ENCODE results near the gene GXYLT2. TPM values are rescaled to one million over a fixed set of nuclear protein-coding genes. Genes with fewer than 3 reads are reported as not detected.

The GXYLT2 gene
- total and polyA plus RNA-seq, 2 of the 13 experiments (the other 11 are each of a cell fraction or from before 2014, with no cell fraction given) = 4.3 to 6.9 TPM

DNA sequence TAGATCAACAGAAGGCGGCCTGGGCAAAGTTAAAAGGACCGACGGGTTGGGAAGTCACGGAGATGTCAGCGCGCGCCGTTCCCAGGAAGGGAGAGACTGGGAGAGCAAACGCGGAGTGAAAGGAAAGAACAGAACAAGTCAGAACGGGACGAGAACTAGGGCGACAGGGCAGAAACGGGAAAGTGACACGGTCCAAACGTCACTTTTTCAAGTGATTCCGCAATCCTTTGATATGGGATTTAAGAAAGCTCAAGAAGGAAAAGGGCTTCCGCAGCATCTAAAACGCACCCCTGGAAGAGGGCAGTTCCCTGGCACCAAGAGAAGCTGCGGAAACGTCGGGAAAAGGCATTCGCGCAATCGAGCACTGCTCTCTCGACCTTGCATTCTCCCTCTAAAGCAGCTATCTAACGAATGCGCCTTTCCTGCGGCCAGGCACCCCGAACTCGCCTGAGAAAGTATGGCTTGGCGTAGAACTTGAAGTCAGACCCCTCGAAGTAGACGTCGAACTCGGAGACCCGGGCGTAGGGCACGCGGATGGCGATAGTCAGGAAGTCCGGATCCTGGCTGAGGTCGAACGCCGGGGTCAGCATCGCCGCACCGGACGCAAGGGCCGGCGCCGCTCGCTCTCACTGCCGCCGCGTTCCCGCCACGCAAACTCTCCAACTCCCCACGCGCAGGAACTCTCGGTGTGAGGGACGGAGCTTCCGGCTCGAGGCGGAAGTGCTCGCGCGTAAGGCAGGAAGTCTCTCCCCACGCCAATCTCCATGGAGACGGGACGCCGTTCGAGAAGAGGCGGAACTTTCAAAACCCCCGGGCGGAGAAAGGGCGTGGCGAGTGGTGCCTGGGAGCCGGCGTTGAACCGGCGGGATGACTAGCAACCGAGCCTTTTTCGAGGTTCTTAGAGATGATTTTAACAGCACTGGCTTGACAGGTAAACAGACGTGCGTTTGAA, 39.8 kb upstream of the GXYLT2 start, which contains the start of gene SHQ1 (continued):
- peak; percentile 71; the same call in 1 of the 2 replicates for TF ChIP-seq ZNF354B (CRISPR knock-in tag; IDR thresholded peaks at IDR 0.05)
- TF ChIP-seq GATAD2A (CRISPR knock-in tag; IDR thresholded peaks at IDR 0.05) = peak; percentile 59
- TF ChIP-seq ZNF674 (CRISPR knock-in tag; IDR thresholded peaks at IDR 0.05; ENCODE audit: low read depth) = no peak
- peak; percentile 97 for TF ChIP-seq ASH2L (IDR thresholded peaks at IDR 0.05; ENCODE audit: insufficient read length, low read depth, low read length)
- TF ChIP-seq TFDP1 (CRISPR knock-in tag; IDR thresholded peaks at IDR 0.05; ENCODE audit: borderline replicate concordance) = peak; percentile 98
- TF ChIP-seq FOXP1 (IDR thresholded peaks at IDR 0.05) = no peak
- TF ChIP-seq FOXP1 (CRISPR knock-in tag; IDR thresholded peaks at IDR 0.05) = no peak
- TF ChIP-seq ZNF326 (CRISPR knock-in tag; IDR thresholded peaks at IDR 0.05; ENCODE audit: borderline replicate concordance) = no peak
- TF ChIP-seq ZNF644 (CRISPR knock-in tag; IDR thresholded peaks at IDR 0.05; ENCODE audit: low read depth) = no peak
- peak; percentile 43 for TF ChIP-seq AGO1 (IDR thresholded peaks at IDR 0.05; ENCODE audit: low read depth, low read length, poor library complexity, severe bottlenecking)
- TF ChIP-seq PHF5A (CRISPR knock-in tag; IDR thresholded peaks at IDR 0.05; ENCODE audit: low read depth, unreplicated experiment) = peak; percentile 42
- TF ChIP-seq SAFB2 (CRISPR knock-in tag; IDR thresholded peaks at IDR 0.05; ENCODE audit: borderline replicate concordance, low read depth) = peak; percentile 75; the same call in 1 of the 2 replicates
- TF ChIP-seq, protein P1, sequence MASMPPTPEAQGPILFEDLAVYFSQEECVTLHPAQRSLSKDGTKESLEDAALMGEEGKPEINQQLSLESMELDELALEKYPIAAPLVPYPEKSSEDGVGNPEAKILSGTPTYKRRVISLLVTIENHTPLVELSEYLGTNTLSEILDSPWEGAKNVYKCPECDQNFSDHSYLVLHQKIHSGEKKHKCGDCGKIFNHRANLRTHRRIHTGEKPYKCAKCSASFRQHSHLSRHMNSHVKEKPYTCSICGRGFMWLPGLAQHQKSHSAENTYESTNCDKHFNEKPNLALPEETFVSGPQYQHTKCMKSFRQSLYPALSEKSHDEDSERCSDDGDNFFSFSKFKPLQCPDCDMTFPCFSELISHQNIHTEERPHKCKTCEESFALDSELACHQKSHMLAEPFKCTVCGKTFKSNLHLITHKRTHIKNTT (CRISPR knock-in tag; IDR thresholded peaks at IDR 0.05) = no peak
- peak; percentile 43 for TF ChIP-seq KLF12 (CRISPR knock-in tag; IDR thresholded peaks at IDR 0.05; ENCODE audit: borderline replicate concordance)
- TF ChIP-seq, protein P2, sequence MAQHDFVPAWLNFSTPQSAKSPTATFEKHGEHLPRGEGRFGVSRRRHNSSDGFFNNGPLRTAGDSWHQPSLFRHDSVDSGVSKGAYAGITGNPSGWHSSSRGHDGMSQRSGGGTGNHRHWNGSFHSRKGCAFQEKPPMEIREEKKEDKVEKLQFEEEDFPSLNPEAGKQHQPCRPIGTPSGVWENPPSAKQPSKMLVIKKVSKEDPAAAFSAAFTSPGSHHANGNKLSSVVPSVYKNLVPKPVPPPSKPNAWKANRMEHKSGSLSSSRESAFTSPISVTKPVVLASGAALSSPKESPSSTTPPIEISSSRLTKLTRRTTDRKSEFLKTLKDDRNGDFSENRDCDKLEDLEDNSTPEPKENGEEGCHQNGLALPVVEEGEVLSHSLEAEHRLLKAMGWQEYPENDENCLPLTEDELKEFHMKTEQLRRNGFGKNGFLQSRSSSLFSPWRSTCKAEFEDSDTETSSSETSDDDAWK (CRISPR knock-in tag; IDR thresholded peaks at IDR 0.05) = no peak
- peak; percentile 100 for TF ChIP-seq MXI1 (IDR thresholded peaks at IDR 0.05; ENCODE audit: borderline replicate concordance, low read depth, low read length)
- 0 out of 2 replicates have a peak, but pooled peaks have one; percentile 92 for TF ChIP-seq MTERF4 (CRISPR knock-in tag; IDR thresholded peaks at IDR 0.05)
- TF ChIP-seq ZNF33B (CRISPR knock-in tag; IDR thresholded peaks at IDR 0.05) = no peak
- TF ChIP-seq SNAPC4 (CRISPR knock-in tag; IDR thresholded peaks at IDR 0.05) = no peak
- TF ChIP-seq ZMYM2 (CRISPR knock-in tag; IDR thresholded peaks at IDR 0.05) = peak; percentile 89

Measured in HepG2 (cell line).